B cell (primary cell): ENCODE measurements around the gene FANCD2. TPM values are rescaled to one million over a fixed set of nuclear protein-coding genes. Genes with fewer than 3 reads are reported as not detected.

Source experiments
- ATAC-seq: fragments of 200-7000 bp; cut with Tn5 transposase; one replicate; pipeline ENCODE4 v1.10.0; 2021; ENCODE audit warnings: low read depth, mild to moderate bottlenecking, moderate number of reproducible peaks, moderate library complexity
- CTCF ChIA-PET: fragments of 350-600 bp; sonication (Branson Sonifier 250); formaldehyde crosslinking; loops from one replicate; lab custom pipeline; 2021; ENCODE audit warnings: antibody characterized with exemption, inconsistent platforms; lab: Charles Lee
- POLR2A ChIA-PET: fragments of 350-600 bp; sonication (Branson Sonifier 250); formaldehyde crosslinking; loops from one replicate; lab custom pipeline; 2021; ENCODE audit warnings: antibody characterized with exemption; lab: Charles Lee
- DNase-seq: peaks from one replicate; pipeline ENCODE4 v3.0.0; 2013
- H2AFZ ChIP-seq: 2 replicates; pipeline ENCODE4 v1.6.1; 2012; ENCODE audit warnings: mild to moderate bottlenecking, low read depth, low read length; ENCODE audit not compliant: insufficient read depth, poor library complexity, severe bottlenecking
- H3K27ac ChIP-seq, 2 donors: 1 replicate in 1 of 2; 2 replicates in 1 of 2; pipeline ENCODE4 v1.5.1; 2012 to 2013; ENCODE audit warnings: low read length in 2 of 2, mild to moderate bottlenecking in 2 of 2, moderate library complexity in 1 of 2
- H3K27me3 ChIP-seq, 4 experiments: fragments of 200-600 bp in 1 of 4; sonication (generic) in 1 of 4; replicated peaks in 1 of 4; 1 replicate in 2 of 4; 2 replicates in 2 of 4; pipeline versions ENCODE4 v1.6.1 to v1.7.0; 2013 to 2016; ENCODE audit warnings: low read length in 3 of 4, mild to moderate bottlenecking in 2 of 4, mixed read lengths in 1 of 4, moderate library complexity in 1 of 4; ENCODE audit not compliant: insufficient read depth in 4 of 4, control insufficient read depth in 3 of 4; ENCODE audit errors: control extremely low read depth in 1 of 4
- H3K36me3 ChIP-seq, 2 experiments: replicated peaks in 1 of 2; 1 replicate in 1 of 2; 2 replicates in 1 of 2; pipeline versions ENCODE4 v1.6.1 to v1.7.1; 2013; ENCODE audit warnings: low read length in 1 of 2; ENCODE audit not compliant: insufficient read depth in 2 of 2, control insufficient read depth in 1 of 2; ENCODE audit errors: control extremely low read depth in 1 of 2, extremely low read depth in 1 of 2
- H3K4me1 ChIP-seq, 2 donors: fragments of 200-600 bp in 1 of 2; sonication (generic) in 1 of 2; 1 replicate in 1 of 2; 2 replicates in 1 of 2; pipeline versions ENCODE4 v1.5.1 to v1.6.1; 2013 to 2017; ENCODE audit warnings: low read length in 2 of 2; ENCODE audit not compliant: control insufficient read depth in 2 of 2, insufficient read depth in 2 of 2
- H3K4me2 ChIP-seq: replicated peaks from 2 replicates; pipeline ENCODE3; 2012; ENCODE audit warnings: mild to moderate bottlenecking, low read depth, low read length; ENCODE audit not compliant: poor library complexity, severe bottlenecking
- H3K4me3 ChIP-seq, 5 experiments: fragments of 200-600 bp in 1 of 5; sonication (generic) in 1 of 5; 1 replicate in 3 of 5; 2 replicates in 2 of 5; pipeline versions ENCODE4 v1.5.1 to v1.7.0; 2011 to 2016; ENCODE audit warnings: low read length in 4 of 5, mild to moderate bottlenecking in 4 of 5, low read depth in 2 of 5, control low read depth in 1 of 5, moderate library complexity in 1 of 5; ENCODE audit not compliant: insufficient read depth in 1 of 5; ENCODE audit errors: control extremely low read depth in 1 of 5, extremely low read depth in 1 of 5
- H3K79me2 ChIP-seq: fragments of 200-600 bp; sonication (generic); one replicate; pipeline ENCODE4 v1.6.0; 2016; ENCODE audit warnings: low read length; ENCODE audit not compliant: control insufficient read depth, insufficient read depth
- H3K9ac ChIP-seq: fragments of 200-600 bp; sonication (generic); 2 replicates; pipeline ENCODE4 v1.6.1; 2017; ENCODE audit warnings: mild to moderate bottlenecking, low read length, moderate library complexity
- H3K9me3 ChIP-seq, 3 donors: one replicate each; pipeline versions ENCODE4 v1.6.1 to v1.7.1; 2013; ENCODE audit warnings: low read length in 2 of 3; ENCODE audit not compliant: control insufficient read depth in 2 of 3, insufficient read depth in 1 of 3; ENCODE audit errors: control extremely low read depth in 1 of 3
- H4K20me1 ChIP-seq: 2 replicates; pipeline ENCODE4 v1.6.0; 2012; ENCODE audit warnings: mild to moderate bottlenecking, low read length; ENCODE audit not compliant: insufficient read depth, control insufficient read depth, poor library complexity, severe bottlenecking
- H3K27ac Mint-ChIP-seq: one replicate; pipeline ENCODE4 v1.8.0; 2021; ENCODE audit warnings: mixed read lengths
- H3K27me3 Mint-ChIP-seq: one replicate; pipeline ENCODE4 v1.8.0; 2021; ENCODE audit warnings: mixed read lengths
- H3K4me1 Mint-ChIP-seq: one replicate; pipeline ENCODE4 v1.8.0; 2021; ENCODE audit warnings: mixed read lengths
- H3K4me3 Mint-ChIP-seq: one replicate; pipeline ENCODE4 v1.8.0; 2021; ENCODE audit warnings: mixed read lengths
- H3K9me3 Mint-ChIP-seq: one replicate; pipeline ENCODE4 v1.8.0; 2022; ENCODE audit warnings: mixed read lengths; ENCODE audit not compliant: insufficient read depth
- CTCF ChIP-seq: fragments of 200-600 bp; IDR thresholded peaks from one replicate; pipeline ENCODE4 v1.8.0; 2022; ENCODE audit warnings: antibody characterized with exemption, mild to moderate bottlenecking
- EZH2 ChIP-seq: IDR thresholded peaks from 2 replicates; pipeline ENCODE4 v1.6.1; 2012; ENCODE audit warnings: borderline replicate concordance, low read depth, mild to moderate bottlenecking, moderate library complexity, low read length; ENCODE audit not compliant: insufficient read depth, poor library complexity, severe bottlenecking
- WGBS: methylation state at CpG from one replicate; pipeline ENCODE4 v1.1.5; 2013; ENCODE audit warnings: missing lambda C conversion rate; ENCODE audit not compliant: insufficient coverage; 5-methylcytosine and 5-hydroxymethylcytosine counted together
- intact Hi-C: fragments of 100-400 bp; cut with micrococcal nuclease; formaldehyde crosslinking; loops from one replicate; pipeline ENCODE4 v1.10.0; 2022
- polyA plus RNA-seq: library from polyadenylated mRNA; depleted of rRNA; stranded (reverse); fragments of >200 nt; gene quantifications from 2 replicates; pipeline ENCODE4 v1.2.3, GENCODE V29; 2012
- total RNA-seq, 2 donors: library from RNA; stranded (reverse); fragments of 120-200 nt in 1 of 2; gene quantifications; 1 replicate in 1 of 2; 2 replicates in 1 of 2; pipeline versions ENCODE4 v1.2.3 to v1.2.4, GENCODE V29; 2013 to 2022

FANCD2 gene
- total and polyA plus RNA-seq, 2 donors (not counting 1 experiment from before 2014, with no cell fraction given), result 31.7 to 65.8 TPM

DNA sequence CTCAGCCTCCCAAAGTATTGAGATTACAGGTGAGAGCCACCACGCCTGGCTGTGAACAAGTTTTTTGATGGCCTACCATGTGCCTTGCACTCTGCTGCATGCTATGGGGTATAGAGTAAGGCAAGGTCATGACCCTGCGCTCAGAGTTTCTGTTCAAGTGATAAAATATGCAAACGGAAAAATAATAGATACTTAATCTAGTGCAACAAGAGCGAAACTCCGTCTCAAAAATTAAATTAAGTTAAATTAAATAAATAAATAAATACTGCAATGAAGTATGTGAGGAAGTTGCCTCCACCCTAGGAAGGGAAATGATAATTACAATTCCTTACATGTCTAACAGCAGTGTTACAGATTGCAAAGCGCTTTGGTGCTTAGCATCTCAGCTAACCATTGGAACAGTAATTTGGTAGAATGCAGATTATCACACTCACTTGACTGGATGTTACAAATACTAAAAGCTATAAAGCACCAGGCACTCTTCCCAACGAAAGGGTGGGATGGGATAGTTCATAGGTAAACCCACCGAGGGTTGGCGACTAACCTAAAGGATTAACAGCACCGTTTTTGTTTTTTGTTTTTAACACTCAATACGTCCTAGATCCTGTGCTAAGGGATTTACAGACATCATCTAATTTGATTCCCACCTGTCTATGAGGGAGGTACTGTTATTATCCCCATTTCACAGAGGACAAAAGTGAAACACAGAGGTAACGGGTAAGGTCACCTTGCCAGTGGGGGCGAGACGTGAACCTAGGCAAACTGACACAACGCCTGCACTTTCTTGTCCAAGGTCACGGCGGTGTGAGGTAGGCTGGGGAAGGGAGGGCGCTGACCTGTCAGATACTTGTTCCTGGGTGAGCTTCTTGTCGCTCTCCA is 793 bp upstream of the FANCD2 start:
- POLR2A ChIA-PET, result interaction anchor here (0.9 to 1.9 kb wide), 3 partner anchors 14 to 233 kb away, joined by 3 to 4 read pairs (median 4); partner anchors contain the start of genes ARPC4, TADA3 and VHL
- H3K4me1 ChIP-seq, result peaks cover 18 to 23% of the 10 kb centered on the region in 2 donors
- no peaks in the 10 kb centered on the region for H3K27me3 ChIP-seq
- Mint-ChIP-seq H3K4me3 (peak overlapping the region; percentile 99), H3K27me3 (no peaks in the 10 kb centered on the region), H3K4me1 (peaks cover 34% of the 10 kb centered on the region), H3K27ac (peak overlapping the region; percentile 96), H3K9me3 (no peaks in the 10 kb centered on the region)
- TF ChIP-seq CTCF (no peak), EZH2 (no peak)
- WGBS, result 2% methylated on average over 8 of the region's 19 CpGs
- CTCF ChIA-PET, result interaction anchor here (0.9 to 1.4 kb wide), 4 partner anchors 79 to 295 kb away, joined by 3 to 5 read pairs (median 4); partner anchors contain the start of gene SEC13
- no peaks in the 10 kb centered on the region for H3K9me3 ChIP-seq
- intact Hi-C loops, result loop anchor here (1.0 to 5.0 kb wide), 6 partner anchors 14 to 294 kb away; partner anchors contain the start of genes BRK1, BRPF1, EMC3 and TATDN2
- peaks cover 0 to 34% of the 10 kb centered on the region in 2 experiments for H3K36me3 ChIP-seq
- peak overlapping the region; percentile 94 to 96 for H3K27ac ChIP-seq
- DNase-seq (no peak), ATAC-seq (no peak)
- peak overlapping the region; percentile 84 for H2AFZ ChIP-seq
- H3K4me2 ChIP-seq, result peak overlapping the region; percentile 89
- peak overlapping the region; percentile 92 for H3K9ac ChIP-seq
- H3K4me3 ChIP-seq, result peak overlapping the region; percentile 83 to 94 (median 91)
- H4K20me1 ChIP-seq, result no peaks in the 10 kb centered on the region
- peaks cover 48% of the 10 kb centered on the region for H3K79me2 ChIP-seq

- peaks cover 8 to 46% of the 10 kb centered on the region in 2 experiments for H3K36me3 ChIP-seq
- no peak overlapping the region for H2AFZ ChIP-seq
- H3K4me3 ChIP-seq, result no peak overlapping the region
- ChIA-PET POLR2A (interaction anchor here (0.6 kb wide), 1 partner anchor 167 kb away, joined by 3 read pairs; no protein-coding TSS in a partner anchor), CTCF (no interaction called here)
- H3K4me3 Mint-ChIP-seq, result no peak overlapping the region
- no peaks in the 10 kb centered on the region for H3K27me3 ChIP-seq
- DNase-seq (no peak), ATAC-seq (no peak)
- no peak overlapping the region for H3K27ac ChIP-seq
- H4K20me1 ChIP-seq, result no peaks in the 10 kb centered on the region
- H3K4me1 Mint-ChIP-seq, result no peaks in the 10 kb centered on the region
- no peak overlapping the region for H3K4me2 ChIP-seq
- H3K9ac ChIP-seq, result no peak overlapping the region
- intact Hi-C loops, result no loop called here
- no peaks in the 10 kb centered on the region for H3K79me2 ChIP-seq
- H3K9me3 Mint-ChIP-seq, result no peaks in the 10 kb centered on the region
- no peaks in the 10 kb centered on the region for H3K4me1 ChIP-seq
- no peak for TF ChIP-seq EZH2
- no peak for TF ChIP-seq CTCF
- no peak overlapping the region for H3K27ac Mint-ChIP-seq
- 100% methylated on average over 4 of the region's 5 CpGs for WGBS
- no peaks in the 10 kb centered on the region for H3K9me3 ChIP-seq
- no peaks in the 10 kb centered on the region for H3K27me3 Mint-ChIP-seq
Measured at GRCh38 chr3:10041034-10041433, 14.8 kb downstream of the FANCD2 start.
